Dermis lymphatic vessel endothelial cell (primary cell): ENCODE measurements around the gene UTS2. TPM values are rescaled to one million over a fixed set of nuclear protein-coding genes. Genes with fewer than 3 reads are reported as not detected.

Experiments
- total RNA-seq: library from RNA; depleted of rRNA; stranded (reverse); fragments of >200 nt; gene quantifications from 2 replicates; pipeline ENCODE4 v1.2.1, GENCODE V29; 2014

Gene UTS2, protein sequence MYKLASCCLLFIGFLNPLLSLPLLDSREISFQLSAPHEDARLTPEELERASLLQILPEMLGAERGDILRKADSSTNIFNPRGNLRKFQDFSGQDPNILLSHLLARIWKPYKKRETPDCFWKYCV
- total RNA-seq, result 0.33 TPM in 1 of 2 replicates, not detected in the other

DNA sequence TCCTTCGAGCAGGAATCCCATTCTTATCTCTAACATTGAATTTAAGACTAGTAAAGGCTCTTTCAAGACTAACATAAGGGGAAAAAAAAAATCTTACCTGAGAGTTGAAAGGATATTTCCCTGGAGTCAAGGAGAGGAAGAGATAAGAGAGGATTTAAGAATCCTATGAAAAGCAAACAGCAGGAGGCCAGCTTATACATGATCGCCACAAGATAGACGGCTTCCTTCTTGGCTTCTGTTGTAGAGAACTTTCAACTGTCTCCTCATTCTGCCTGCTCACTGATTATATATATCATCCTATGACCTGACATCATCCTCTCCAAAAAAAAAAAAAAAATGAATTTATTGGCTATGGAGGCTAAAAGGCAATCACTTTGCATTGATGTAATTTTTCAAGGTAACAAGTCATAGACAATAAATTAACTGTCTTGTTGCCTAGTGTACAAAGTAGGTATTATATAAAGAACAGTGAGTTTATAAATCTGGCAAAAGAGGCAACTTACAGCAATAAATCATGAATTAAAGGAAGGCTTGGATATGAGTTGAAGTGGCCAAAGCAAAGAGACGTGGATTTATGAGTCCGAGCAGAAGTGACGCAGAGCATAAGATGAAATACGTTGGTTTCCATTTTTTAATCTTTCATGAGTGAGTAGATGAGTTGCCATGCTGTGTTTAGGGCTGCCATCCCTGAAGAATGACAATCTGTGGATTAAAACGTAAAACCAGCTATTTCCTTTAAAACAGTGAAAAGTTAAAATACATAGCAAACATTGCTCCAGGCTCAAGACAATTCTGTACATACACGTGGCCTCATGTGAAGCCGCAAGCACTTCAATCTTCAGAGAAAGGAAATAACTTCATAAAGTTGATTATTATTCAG, at the start of gene UTS2:
UTS2 (minus strand) TSS at position 262 of the 880 bp plus-strand sequence; CDS start at position 200, 62 bp downstream.

Other genes with a start within 250 kb of the UTS2 start
- 102 and 117 TPM in 2 replicates for gene VAMP3, start 81.8 kb downstream of the UTS2 start, total RNA-seq
- 1.6 and 2.1 TPM in 2 replicates for gene PER3, start 68.8 kb downstream of the UTS2 start, total RNA-seq
- under 0.01 and 0.11 TPM in 2 replicates for gene TNFRSF9, start 87.8 kb upstream of the UTS2 start, total RNA-seq
- gene PARK7, start 108.6 kb upstream of the UTS2 start, total RNA-seq, result 201 and 228 TPM in 2 replicates
- gene ERRFI1, start 173.2 kb upstream of the UTS2 start, total RNA-seq, result 54.5 and 121 TPM in 2 replicates